HL-60 (cell line): ENCODE data around the gene RORC.

Source experiments
- DNase-seq, 2 experiments: peaks; one replicate each; pipeline ENCODE4 v3.0.0-alpha.2; 2010 to 2020; ENCODE audit warnings: low read depth in 1 of 2, low spot score in 1 of 2
- H3K27ac ChIP-seq: fragments of 250-450 bp; sonication (Bioruptor Pico); replicated peaks from 2 replicates; pipeline ENCODE4 v1.5.1; 2020; ENCODE audit warnings: mild to moderate bottlenecking, moderate library complexity
- H3K27me3 ChIP-seq: fragments of 250-450 bp; sonication (Bioruptor Pico); 2 replicates; pipeline ENCODE4 v1.5.1; 2021; ENCODE audit warnings: mild to moderate bottlenecking, moderate library complexity; ENCODE audit not compliant: insufficient read depth, poor library complexity, severe bottlenecking
- H3K4me3 ChIP-seq: replicated peaks from 2 replicates; pipeline ENCODE4 v1.5.1; 2011; ENCODE audit warnings: mild to moderate bottlenecking, control low read depth, low read length; ENCODE audit not compliant: insufficient read depth
- CTCF ChIP-seq: IDR thresholded peaks from one replicate; pipeline ENCODE4 v1.5.1; 2011; ENCODE audit warnings: low read length, control low read depth, inconsistent platforms; ENCODE audit not compliant: insufficient read depth
- GABPA ChIP-seq: IDR thresholded peaks from 2 replicates; pipeline ENCODE4 v1.6.1; 2012; ENCODE audit warnings: low read depth
- POLR2AphosphoS5 ChIP-seq: IDR thresholded peaks from 2 replicates; pipeline ENCODE4 v1.6.1; 2012; ENCODE audit warnings: low read depth
- REST ChIP-seq: IDR thresholded peaks from 2 replicates; pipeline ENCODE4 v1.6.1; 2012; ENCODE audit warnings: low read depth; ENCODE audit not compliant: insufficient replicate concordance
- SPI1 ChIP-seq: IDR thresholded peaks from 2 replicates; pipeline ENCODE4 v1.6.1; 2012; ENCODE audit warnings: low read depth, mild to moderate bottlenecking, borderline replicate concordance

RORC gene

GRCh38 chr1:151839082-151839412 is 7.4 kb upstream of the RORC start:
- Histone ChIP-seq H3K4me3 (0 out of 2 replicates have a peak overlapping the region, but pooled peaks have one; percentile 23), H3K27ac (no peak overlapping the region), H3K27me3 (peaks cover 31% of the 10 kb centered on the region)
- TF ChIP-seq GABPA: no peak
- DNase-seq: no peak

- H3K27me3 ChIP-seq: peaks cover 31% of the 10 kb centered on the region
These were observed 6.8 kb upstream of the RORC start for GRCh38 chr1:151838222-151839081.

GRCh38 chr1:151837884-151838221 is 6.3 kb upstream of the RORC start:
- no peak overlapping the region for H3K27ac ChIP-seq
- TF ChIP-seq GABPA (no peak), SPI1 (no peak), POLR2AphosphoS5 (no peak), REST (no peak), CTCF (no peak)
- no peak for DNase-seq
- H3K4me3 ChIP-seq: no peak overlapping the region
- H3K27me3 ChIP-seq: peaks cover 31% of the 10 kb centered on the region

More at GRCh38 chr1:151838222-151839081, 6.8 kb upstream of the RORC start:
- TF ChIP-seq CTCF (no peak), GABPA (no peak), POLR2AphosphoS5 (no peak), REST (no peak), SPI1 (no peak)
- Histone ChIP-seq H3K4me3 (peak overlapping the region; percentile 23), H3K27ac (no peak overlapping the region)
- no peak for DNase-seq

GRCh38 chr1:151837197-151837596 is 5.6 kb upstream of the RORC start:
- TF ChIP-seq SPI1: no peak
- TF ChIP-seq GABPA: no peak
- no peak for TF ChIP-seq POLR2AphosphoS5
- TF ChIP-seq CTCF: no peak
- no peak for TF ChIP-seq REST

More at GRCh38 chr1:151837197-151837596, 5.6 kb upstream of the RORC start:
- no peak for DNase-seq
- no peak overlapping the region for H3K27ac ChIP-seq
- peaks cover 31% of the 10 kb centered on the region for H3K27me3 ChIP-seq
- H3K4me3 ChIP-seq: no peak overlapping the region
